ACHN (cell line): ENCODE data around the gene GDNF.
A peak's percentile ranks its signal among the peaks of the same experiment; 100 is the strongest.
"Not testable (repeated sequence)": the region's sequence is repeated elsewhere in the genome, so short reads cannot be mapped to it uniquely, and the experiment has no call there.

Experiments
- DNase-seq: peaks from one replicate; pipeline ENCODE4 v3.0.0-alpha.2; 2015
- in situ Hi-C: cut with HindIII; loops from 2 replicates; pipeline ENCODE4 v1.10.0; 2017; ENCODE audit warnings: low sequenced_read_pairs, low pct_ligation_motif_present, low pct_unique_long_range_greater_than_20kb

The GDNF gene

DNA sequence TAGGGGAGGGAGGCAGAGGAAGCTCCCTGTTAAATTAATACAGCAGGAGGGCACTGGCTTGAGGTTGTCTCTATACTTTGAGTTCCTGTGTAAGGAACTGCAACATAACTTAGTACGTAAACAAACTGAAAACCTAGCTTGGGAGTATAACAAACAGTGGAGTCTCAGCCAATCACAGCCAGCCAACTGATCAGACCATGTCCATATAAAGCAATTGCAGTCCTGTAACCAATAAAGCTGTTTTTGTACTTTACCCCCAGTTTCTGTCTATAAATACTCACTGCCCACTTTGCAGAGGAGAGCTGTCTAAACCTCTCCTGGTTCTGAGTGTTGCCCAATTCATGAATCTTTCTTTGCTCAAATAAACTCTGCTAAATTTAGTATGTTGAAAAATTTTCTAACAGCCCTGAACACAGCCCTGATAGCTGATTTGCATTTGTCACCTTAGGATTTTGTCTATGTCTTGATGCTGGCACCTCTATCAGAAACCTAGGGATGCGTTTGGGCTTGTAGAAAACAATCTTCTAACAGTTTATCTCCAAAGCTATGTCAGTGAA, 39.9 kb downstream of the GDNF start:
- in situ Hi-C loops: no loop called here
- DNase-seq: no peak

DNA sequence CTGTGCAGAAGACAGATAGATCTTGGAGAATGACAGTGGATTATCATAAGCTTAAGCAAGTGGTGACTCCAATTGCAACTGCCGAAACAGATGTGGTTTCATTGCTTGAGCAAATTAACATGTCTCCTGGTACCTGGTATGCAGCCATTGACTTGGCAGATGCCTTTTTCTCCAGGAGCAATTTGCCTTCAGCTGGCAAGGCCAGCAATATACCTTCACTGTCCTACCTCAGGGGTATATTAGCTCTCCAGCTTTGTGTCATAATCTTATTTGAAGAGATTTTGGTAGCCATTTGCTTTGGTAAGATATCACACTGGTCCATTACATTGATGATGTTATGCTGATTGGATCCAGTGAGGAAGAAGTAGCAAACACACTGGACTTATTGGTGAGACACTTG, 43.4 kb downstream of the GDNF start:
- in situ Hi-C loops, DNase-seq: not testable (repeated sequence)

DNA sequence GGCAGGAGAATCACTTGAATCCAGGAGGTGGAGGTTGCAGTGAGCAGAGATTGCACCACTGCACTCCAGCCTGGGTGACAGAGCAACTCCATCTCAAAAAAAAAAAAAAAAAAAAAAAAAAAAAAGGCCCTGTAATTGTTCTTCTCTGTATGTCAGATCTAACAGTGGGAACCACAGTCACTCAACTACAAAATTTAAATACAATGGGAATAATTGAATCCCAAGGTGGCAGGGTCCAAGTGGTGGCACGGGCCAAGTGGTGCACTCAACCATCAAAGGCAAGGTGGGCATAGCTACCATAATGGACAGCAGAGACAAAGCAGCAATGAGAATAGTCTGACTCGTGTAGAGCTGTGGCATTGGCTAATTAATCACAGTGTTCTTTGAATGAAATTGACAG, 44.5 kb downstream of the GDNF start:
- in situ Hi-C loops, DNase-seq: not testable (repeated sequence)

DNA sequence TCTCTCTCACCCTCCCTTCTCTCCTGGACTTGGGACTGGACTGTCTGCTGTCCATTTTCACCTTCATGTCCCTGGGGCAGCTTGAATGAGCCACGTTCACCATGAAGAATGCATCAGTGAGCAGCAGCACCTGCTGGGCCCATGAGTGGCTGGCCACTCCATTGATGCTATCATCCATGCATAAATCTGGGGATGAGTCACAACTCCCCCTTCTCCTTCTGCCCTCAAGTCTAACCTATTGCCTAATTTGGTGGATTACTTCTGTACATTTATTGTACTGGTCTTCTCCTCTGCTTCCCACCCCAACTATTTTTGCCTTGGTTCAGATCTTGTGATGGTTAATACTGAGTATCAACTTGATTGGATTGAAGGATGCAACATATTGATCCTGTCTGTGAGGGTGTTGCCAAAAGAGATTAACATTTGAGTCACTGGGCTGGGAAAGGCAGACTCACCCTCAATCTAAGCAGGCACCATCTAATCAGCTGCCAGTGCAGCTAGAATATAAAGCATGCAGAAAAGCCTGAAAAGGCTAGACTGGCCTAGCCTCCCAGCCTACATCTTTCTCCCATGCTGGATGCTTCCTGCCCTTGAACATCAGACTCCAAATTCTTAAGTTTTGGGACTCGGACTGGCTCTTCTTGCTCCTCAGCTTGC, 46.7 kb downstream of the GDNF start:
- in situ Hi-C loops: no loop called here
- peak; percentile 79 for DNase-seq

DNA sequence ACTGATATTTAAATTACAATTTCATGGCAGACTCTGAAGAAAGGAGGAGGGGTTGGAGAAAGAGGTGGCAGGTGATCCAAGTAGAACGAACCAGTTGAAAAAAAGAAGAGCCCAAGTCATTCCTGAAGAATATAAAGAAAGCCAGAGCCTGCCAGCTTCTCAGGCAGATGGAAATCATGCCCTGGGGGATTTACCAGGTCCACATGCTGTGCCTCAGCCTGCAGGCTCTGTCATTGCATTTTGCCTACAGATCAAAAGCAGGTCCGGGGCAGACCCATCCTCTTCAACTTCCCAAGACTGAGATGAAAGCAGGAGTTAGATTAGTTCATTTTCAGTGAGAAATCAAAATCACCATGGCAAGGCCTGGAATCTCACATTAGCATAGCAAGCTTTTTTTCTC, 48.5 kb downstream of the GDNF start:
- DNase-seq: no peak
- in situ Hi-C loops: no loop called here

DNA sequence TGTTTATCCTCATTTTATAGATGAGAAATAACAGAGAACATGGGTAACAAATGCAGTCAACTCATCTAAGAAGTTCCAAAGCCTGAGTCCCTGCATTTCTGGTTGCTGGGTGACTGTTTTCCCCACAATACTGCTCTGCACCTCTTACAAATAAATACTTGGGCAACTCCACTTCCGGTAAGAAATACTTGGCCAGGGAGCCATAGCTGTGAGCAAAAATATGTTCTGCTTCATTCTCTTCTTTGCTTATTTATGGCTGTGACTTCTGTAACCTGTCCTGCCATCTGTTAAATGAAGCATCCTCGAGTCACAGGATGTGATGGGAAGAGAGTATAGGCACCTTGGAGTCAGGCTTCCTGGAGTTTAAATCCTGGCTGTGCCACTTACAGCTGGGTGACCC, 49.9 kb downstream of the GDNF start:
- DNase-seq: no peak

DNA sequence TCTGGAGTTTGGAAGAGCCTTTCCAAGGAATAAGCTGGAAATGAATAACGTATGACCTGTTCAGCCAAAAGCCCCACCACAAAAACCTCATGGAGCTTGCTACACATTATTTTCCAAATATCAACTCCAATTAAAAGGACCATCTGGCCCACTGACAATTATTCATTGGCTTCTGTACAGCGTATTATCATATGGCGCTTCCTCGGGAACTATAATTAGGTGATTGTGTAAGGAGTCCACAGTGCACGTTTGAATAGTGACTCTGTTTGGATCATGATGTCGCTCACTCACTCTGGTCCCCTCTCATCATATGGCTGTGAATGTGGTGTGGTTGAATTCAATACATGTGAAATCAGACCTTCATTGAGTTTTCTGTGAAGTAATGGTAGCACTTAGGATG, 52.1 kb downstream of the GDNF start:
- in situ Hi-C loops: no loop called here
- no peak for DNase-seq

More for the DNA sequence above, 49.9 kb downstream of the GDNF start:
- in situ Hi-C loops: no loop called here

DNA sequence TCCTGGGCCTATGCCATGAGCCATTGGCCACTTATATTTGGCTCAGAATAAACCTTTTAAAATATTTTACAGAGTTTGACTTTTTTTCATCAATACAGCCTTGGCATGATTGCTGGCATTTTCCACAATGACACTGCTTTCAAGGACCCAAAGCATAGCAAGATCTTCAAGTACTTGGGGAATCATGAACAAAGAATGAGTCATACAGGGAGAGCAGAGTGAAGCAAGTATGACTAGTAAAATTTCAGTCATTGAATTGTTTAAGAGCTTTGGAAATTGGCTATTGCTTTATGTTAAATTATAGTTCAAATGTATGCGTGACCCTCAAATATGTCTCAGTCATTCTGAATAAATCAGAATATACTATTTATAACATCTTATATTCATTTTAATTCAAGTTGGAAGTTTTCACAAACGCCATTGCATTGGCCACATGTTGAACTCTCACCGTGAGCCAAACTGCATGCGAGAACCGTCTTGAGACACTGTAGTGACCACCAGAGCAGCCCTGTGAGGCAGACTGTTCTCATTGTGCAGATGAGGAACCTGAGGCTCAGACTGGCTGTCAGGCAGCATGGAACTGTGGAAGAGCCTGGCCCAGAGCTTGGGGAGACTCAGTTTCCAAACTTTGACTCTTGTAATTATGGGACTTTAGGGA, 52.9 kb downstream of the GDNF start:
- in situ Hi-C loops: no loop called here
- peak; percentile 42 for DNase-seq

DNA sequence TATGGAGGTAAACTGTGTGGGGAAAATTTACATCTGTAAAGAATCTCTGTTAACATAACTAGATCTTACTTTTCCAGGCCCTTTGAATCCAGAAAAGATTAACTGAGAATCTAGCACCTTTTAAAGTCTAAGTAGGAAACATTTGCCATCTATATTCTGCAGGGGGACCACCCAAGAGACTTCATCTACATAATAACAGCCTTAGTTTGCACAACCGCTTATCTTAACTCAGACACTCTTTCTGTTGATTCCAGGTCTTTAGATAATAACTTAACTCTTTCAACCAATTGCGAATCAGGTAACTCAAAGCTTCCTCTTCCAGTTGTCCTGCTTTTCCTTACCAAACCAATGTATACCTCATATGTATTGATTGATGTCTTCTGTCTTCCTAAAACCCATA, 53.4 kb downstream of the GDNF start:
- no peak for DNase-seq
- in situ Hi-C loops: no loop called here

DNA sequence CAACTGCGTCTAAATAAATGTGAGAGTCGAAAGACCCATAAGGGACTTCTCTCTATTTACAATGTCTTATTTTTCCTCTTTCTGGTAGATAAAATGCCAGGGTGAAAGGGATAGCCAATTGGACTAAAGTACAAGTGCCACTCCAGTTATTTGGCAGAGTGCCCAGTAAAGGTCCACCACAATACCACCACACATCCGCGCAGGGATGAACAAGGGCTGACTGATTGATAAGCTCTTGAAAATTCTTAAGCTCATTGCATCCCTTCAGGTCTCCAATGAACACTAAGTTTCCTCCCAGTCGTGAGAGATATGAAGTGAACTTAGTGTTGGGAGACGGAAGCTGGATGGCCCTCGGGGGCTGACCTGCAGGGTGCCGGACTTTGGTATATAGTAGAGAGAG, 58.4 kb downstream of the GDNF start:
- in situ Hi-C loops, DNase-seq: not testable (repeated sequence)

DNA sequence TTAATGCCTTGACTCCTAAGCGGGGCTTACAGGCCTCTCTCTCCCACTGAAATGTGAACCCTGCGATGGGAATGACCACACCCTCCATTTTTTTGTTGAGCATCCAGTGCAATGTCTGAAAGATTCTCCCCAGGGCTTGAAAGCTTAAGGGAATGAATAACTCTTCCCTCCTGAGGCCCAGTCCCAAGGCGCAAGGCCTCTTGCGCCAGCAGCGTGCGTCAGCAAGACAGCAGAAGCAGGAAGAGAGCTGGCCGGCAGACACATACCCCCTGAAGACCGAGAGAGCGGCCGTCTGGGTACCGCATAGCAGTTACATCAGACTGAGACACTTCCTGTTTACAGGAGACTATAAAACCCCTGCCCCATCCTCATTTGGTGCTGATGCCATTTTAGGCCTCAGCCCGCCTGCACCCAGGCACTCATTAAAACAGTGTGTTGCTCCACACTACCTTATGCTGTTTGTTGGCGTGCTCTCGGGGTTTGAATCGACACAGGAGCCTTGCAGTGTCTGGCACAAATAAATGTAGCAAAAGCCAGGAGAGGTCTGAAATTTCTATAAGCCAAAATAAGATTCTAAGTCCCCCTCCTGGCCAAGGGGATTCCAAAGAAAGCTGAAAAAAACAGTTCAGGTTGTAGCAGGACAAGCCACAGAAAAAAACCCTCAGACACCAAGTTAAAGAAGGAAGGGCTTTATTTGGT, 62.3 kb downstream of the GDNF start:
- no peak for DNase-seq
- in situ Hi-C loops: no loop called here

DNA sequence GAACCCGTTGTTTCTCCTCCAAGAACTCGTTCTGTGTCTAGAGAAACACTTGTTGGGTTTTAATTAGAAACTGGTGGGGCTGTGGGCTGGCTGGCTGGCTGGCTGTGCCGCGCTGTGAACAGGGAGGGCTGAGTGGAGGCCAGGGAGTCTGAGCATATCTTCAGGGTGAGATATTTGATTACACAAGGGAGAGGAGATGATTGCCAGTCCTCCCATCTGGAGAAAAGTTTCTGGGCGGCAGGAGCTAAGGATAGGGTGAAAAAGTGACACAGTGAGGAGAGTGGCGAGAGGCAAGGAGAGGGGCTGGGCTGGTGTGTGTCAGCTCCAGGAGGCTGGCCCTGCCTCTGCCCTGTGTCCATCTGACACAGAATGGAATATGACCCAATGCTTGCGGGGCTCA, 63.0 kb downstream of the GDNF start:
- DNase-seq: no peak
- in situ Hi-C loops: no loop called here

DNA sequence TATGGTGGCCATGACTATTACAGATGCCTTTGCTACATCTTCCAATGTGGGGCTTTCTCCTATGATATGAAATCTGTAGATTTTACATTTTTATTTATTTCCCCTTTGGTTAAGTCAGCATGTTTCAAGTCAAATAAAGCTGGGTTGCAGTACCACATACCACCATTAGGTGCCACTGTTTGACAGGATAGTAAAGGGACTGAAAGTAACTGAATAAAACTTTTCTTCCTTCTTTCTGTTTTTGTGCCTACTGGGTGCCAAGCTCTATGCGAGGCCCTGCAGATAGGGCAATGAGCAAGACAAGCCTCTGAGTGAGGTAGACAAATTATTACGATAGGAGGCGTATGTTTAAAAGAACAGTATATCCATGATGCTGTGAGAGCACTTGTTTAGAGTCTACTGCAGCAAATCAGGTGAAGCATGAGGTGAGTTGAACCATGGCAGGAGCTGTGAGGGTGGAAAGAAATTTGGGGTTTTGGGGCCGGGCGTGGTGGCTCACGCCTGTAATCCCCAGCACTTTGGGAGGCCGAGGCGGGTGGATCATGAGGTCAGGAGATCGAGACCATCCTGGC, 64.8 kb downstream of the GDNF start:
- DNase-seq: peak; percentile 39
- in situ Hi-C loops: no loop called here

DNA sequence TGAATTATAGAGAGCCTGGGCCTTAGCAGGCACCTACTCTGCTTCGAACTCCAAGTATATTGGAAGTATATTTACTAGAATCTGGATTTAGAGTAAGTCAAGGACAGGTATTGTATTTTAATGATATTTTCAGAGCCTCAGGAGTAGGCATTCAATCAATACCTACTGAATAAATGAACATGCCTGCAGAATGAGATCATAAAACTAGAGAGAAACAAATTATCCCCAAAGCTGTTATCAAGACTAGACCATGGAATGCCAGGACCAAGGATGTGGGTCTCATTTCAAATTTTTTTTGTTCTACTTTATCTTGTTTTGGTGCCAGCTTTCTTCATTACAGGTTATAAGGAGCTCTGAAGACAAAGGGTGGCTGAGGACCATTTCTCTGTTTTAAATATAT, 66.0 kb downstream of the GDNF start:
- no peak for DNase-seq
- in situ Hi-C loops: no loop called here

DNA sequence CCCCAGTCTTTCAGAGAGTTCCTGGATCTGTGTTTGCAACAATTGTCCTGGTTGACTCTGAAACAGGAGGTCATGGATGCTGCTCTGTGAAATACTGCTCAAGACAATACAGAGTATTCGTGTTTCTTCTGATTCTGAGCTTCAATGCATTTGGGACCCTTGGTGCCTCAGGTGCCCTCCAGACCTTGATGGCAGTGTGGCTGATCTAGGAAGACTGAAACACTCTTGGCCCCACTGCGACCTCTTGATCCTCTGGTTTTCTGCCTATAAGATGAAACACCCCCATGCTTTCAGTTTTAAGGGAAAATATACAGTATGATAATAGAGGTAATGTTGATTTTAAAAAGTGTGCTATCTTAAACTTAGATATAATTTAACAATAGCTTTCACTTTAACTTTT, 67.6 kb downstream of the GDNF start:
- in situ Hi-C loops: no loop called here
- DNase-seq: no peak

DNA sequence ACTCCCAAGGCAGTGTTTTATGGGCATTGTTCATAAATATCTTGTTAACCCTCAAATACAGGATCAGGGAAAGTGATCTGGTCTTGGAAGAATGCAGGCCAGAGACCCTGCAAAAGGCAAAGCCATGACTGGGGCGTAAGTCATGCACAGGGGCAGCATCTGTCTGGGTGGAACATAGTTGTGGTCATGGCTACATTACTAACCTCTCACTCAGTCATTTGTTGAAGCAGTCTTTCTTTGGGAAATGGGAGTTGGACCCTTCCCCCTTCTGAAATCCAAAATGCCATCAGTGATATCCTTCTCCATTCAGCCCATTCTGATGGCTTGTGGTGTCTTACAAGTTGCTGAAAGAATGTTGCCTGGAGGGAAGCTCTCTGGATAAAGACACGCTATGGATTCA, 68.1 kb downstream of the GDNF start:
- peak; percentile 91 for DNase-seq
- in situ Hi-C loops: no loop called here

DNA sequence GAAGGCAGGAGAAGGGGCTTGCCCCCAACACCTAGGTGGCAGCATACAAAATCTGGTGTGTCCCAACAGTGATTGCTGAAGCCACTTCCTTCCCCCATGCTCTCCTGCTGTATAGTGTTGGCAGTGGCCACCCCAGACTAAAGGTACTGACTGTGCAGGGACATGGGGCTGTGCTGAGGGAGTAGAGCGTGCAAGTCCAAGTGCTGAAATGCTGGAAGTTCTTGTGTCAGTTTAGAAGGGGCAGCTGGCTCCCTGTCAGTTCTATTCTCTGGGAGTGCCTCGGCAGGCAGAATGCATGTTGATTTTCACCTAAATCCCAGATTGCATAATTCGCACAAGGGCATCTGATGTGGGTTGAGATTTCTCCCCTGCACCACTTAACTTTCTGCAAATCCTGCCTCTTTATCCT, 68.6 kb downstream of the GDNF start:
- in situ Hi-C loops: no loop called here
- no peak for DNase-seq

DNA sequence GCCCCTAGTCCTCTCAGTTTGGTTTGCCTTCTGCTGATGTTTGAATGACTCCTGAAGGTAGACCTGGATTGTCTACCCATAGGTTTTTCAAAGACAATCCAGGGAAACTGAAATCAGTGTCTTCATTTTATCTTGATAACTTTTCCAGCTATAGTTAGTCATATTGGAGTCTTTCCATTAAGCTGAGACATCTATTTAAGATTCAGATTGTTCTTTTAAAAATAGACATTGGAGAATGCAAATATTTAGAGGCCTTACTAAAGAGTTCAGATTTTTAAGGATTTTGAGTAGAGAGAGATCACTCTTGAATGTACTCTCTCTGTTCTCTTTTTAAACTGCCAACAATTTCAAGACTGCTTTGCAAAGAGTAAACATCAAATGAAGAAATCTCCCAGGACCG, 69.1 kb downstream of the GDNF start:
- in situ Hi-C loops: no loop called here
- DNase-seq: no peak

DNA sequence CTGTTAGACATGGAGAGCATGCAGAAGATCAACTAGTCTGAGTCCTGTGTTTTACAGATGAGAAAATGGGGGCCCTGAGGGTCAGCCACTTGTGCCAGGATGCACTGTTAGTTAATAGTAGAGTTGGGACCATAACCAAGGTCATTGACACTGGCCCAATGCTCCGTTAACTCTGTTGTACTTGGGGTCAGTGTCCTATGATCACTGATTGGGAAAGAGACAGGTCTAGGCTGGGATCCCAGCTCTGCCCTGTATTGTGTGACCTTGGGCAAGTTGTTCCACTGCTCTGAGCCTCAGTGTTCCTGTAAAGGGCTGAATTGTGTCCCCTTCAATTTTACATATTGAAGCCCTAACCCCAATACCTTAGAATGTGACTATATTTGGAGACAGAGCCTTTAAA, 70.0 kb downstream of the GDNF start:
- no peak for DNase-seq
- in situ Hi-C loops: no loop called here
